ENCODE results near the gene ACVRL1. TPM values are rescaled to one million over a fixed set of nuclear protein-coding genes. Genes with fewer than 3 reads are reported as not detected.

Gene ACVRL1
- total and polyA plus RNA-seq, 2 donors (not counting 1 experiment from before 2014, with no cell fraction given), result not detected

GRCh38 chr12:51915951-51916350 is 8.6 kb downstream of the ACVRL1 start:
- Histone ChIP-seq H3K9me3 (ENCODE audit: control extremely low read depth in 1 of 3, control insufficient read depth in 2 of 3, insufficient read depth in 1 of 3, low read length in 2 of 3) (no peaks in the 10 kb centered on the region), H3K36me3 (replicated peaks in 1 of 2; ENCODE audit: control extremely low read depth in 1 of 2, control insufficient read depth in 1 of 2, extremely low read depth in 1 of 2, insufficient read depth in 2 of 2, low read length in 1 of 2) (no peaks in the 10 kb centered on the region), H3K4me2 (replicated peaks; ENCODE audit: low read depth, low read length, poor library complexity, severe bottlenecking) (no peak overlapping the region), H3K4me3 (ENCODE audit: control extremely low read depth in 1 of 5, extremely low read depth in 1 of 5, insufficient read depth in 1 of 5, low read depth in 2 of 5, low read length in 4 of 5) (no peak overlapping the region), H3K27ac (ENCODE audit: low read length in 2 of 2) (no peak overlapping the region), H3K9ac (ENCODE audit: low read length) (no peak overlapping the region), H4K20me1 (ENCODE audit: control insufficient read depth, insufficient read depth, low read length, poor library complexity, severe bottlenecking) (no peaks in the 10 kb centered on the region), H3K27me3 (replicated peaks in 1 of 4; ENCODE audit: control extremely low read depth in 1 of 4, control insufficient read depth in 3 of 4, insufficient read depth in 4 of 4, low read length in 3 of 4) (peaks cover 0 to 2% (median 0%) of the 10 kb centered on the region in 4 experiments), H3K79me2 (ENCODE audit: control insufficient read depth, insufficient read depth, low read length) (no peaks in the 10 kb centered on the region), H2AFZ (ENCODE audit: insufficient read depth, low read depth, low read length, poor library complexity, severe bottlenecking) (no peak overlapping the region), H3K4me1 (ENCODE audit: control insufficient read depth in 2 of 2, insufficient read depth in 2 of 2, low read length in 2 of 2) (no peaks in the 10 kb centered on the region)
- ATAC-seq (ENCODE audit: low read depth) (no peak), DNase-seq (no peak)
- H3K4me1 Mint-ChIP-seq, result no peaks in the 10 kb centered on the region
- H3K9me3 Mint-ChIP-seq (ENCODE audit: insufficient read depth), result no peaks in the 10 kb centered on the region
- no peak overlapping the region for H3K27ac Mint-ChIP-seq
- H3K4me3 Mint-ChIP-seq, result no peak overlapping the region
- TF ChIP-seq CTCF (IDR thresholded peaks at IDR 0.05), result no peak
- TF ChIP-seq EZH2 (IDR thresholded peaks at IDR 0.05; ENCODE audit: borderline replicate concordance, insufficient read depth, low read depth, low read length, poor library complexity, severe bottlenecking), result no peak
- POLR2A ChIA-PET, result no interaction called here
- intact Hi-C loops (cut with micrococcal nuclease), result no loop called here
- CTCF ChIA-PET, result no interaction called here
- 98% methylated on average over 10 of the region's 11 CpGs for WGBS (ENCODE audit: insufficient coverage)
- peaks cover 11% of the 10 kb centered on the region for H3K27me3 Mint-ChIP-seq

GRCh38 chr12:51917041-51917590 is 9.8 kb downstream of the ACVRL1 start:
- Histone ChIP-seq H3K27ac (ENCODE audit: low read length in 2 of 2) (no peak overlapping the region), H3K9me3 (ENCODE audit: control extremely low read depth in 1 of 3, control insufficient read depth in 2 of 3, insufficient read depth in 1 of 3, low read length in 2 of 3) (no peaks in the 10 kb centered on the region), H3K36me3 (replicated peaks in 1 of 2; ENCODE audit: control extremely low read depth in 1 of 2, control insufficient read depth in 1 of 2, extremely low read depth in 1 of 2, insufficient read depth in 2 of 2, low read length in 1 of 2) (no peaks in the 10 kb centered on the region), H3K4me1 (ENCODE audit: control insufficient read depth in 2 of 2, insufficient read depth in 2 of 2, low read length in 2 of 2) (no peaks in the 10 kb centered on the region), H2AFZ (ENCODE audit: insufficient read depth, low read depth, low read length, poor library complexity, severe bottlenecking) (no peak overlapping the region), H3K9ac (ENCODE audit: low read length) (no peak overlapping the region), H3K4me3 (ENCODE audit: control extremely low read depth in 1 of 5, extremely low read depth in 1 of 5, insufficient read depth in 1 of 5, low read depth in 2 of 5, low read length in 4 of 5) (no peak overlapping the region), H3K4me2 (replicated peaks; ENCODE audit: low read depth, low read length, poor library complexity, severe bottlenecking) (no peak overlapping the region), H4K20me1 (ENCODE audit: control insufficient read depth, insufficient read depth, low read length, poor library complexity, severe bottlenecking) (no peaks in the 10 kb centered on the region), H3K79me2 (ENCODE audit: control insufficient read depth, insufficient read depth, low read length) (no peaks in the 10 kb centered on the region), H3K27me3 (replicated peaks in 1 of 4; ENCODE audit: control extremely low read depth in 1 of 4, control insufficient read depth in 3 of 4, insufficient read depth in 4 of 4, low read length in 3 of 4) (no peaks in the 10 kb centered on the region)
- H3K4me3 Mint-ChIP-seq, result no peak overlapping the region
- TF ChIP-seq EZH2 (IDR thresholded peaks at IDR 0.05; ENCODE audit: borderline replicate concordance, insufficient read depth, low read depth, low read length, poor library complexity, severe bottlenecking) (no peak), CTCF (IDR thresholded peaks at IDR 0.05) (no peak)
- no peaks in the 10 kb centered on the region for H3K4me1 Mint-ChIP-seq
- DNase-seq, result no peak
- no peaks in the 10 kb centered on the region for H3K9me3 Mint-ChIP-seq (ENCODE audit: insufficient read depth)
- ChIA-PET POLR2A (no interaction called here), CTCF (no interaction called here)
- intact Hi-C loops (cut with micrococcal nuclease), result no loop called here
- H3K27me3 Mint-ChIP-seq, result peaks cover 3% of the 10 kb centered on the region
- ATAC-seq (ENCODE audit: low read depth), result no peak
- no peak overlapping the region for H3K27ac Mint-ChIP-seq
- 94% methylated on average over 10 of the region's 10 CpGs for WGBS (ENCODE audit: insufficient coverage)

Measured in B cell (primary cell).